ENCODE data around the gene NELL2. TPM values are rescaled to one million over a fixed set of nuclear protein-coding genes. Genes with fewer than 3 reads are reported as not detected.

Gene NELL2
- total RNA-seq, 1 experiment from 2014 or later, result 1.1 TPM

DNA sequence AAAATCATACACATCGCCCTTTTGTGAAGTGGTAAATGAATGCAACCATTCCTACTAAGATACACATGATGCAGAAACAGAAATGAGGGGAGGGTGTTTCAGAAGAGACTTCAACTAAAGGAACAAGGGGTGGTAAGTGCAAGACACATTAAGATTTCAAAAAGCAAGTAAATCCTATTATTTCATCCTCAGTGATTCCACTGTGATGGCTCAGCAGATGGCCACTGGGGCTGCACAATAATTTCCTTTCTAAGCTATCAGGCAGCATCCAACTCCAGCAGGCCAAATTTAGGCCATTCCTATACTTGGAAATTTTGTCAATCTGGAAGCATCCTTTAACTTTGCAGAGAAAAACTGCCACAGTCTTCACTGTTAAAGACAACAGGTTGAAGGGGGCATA lies 272.4 kb downstream of the NELL2 start:
- intact Hi-C loops (cut with micrococcal nuclease), result no loop called here
- CTCF ChIA-PET, result no interaction called here
- Histone ChIP-seq H3K9ac (ENCODE audit: low read length) (no peak overlapping the region), H3K27ac (ENCODE audit: low read depth, low read length) (no peak overlapping the region), H3K27me3 (ENCODE audit: insufficient read depth, low read length) (0 out of 2 replicates have a peak, but pooled peaks cover 4% of the 10 kb centered on the region), H3K4me3 (replicated peaks in 1 of 2; ENCODE audit: low read depth in 1 of 2, low read length in 2 of 2) (no peak overlapping the region), H3K4me2 (ENCODE audit: low read length) (no peak overlapping the region), H3K36me3 (ENCODE audit: control insufficient read depth in 1 of 2, insufficient read depth in 2 of 2, low read length in 2 of 2) (no peaks in the 10 kb centered on the region), H4K20me1 (ENCODE audit: insufficient read depth) (no peaks in the 10 kb centered on the region), H3K9me3 (ENCODE audit: control insufficient read depth in 1 of 2, insufficient read depth in 1 of 2, low read depth in 1 of 2, low read length in 2 of 2) (no peaks in the 10 kb centered on the region), H3K4me1 (ENCODE audit: control insufficient read depth in 1 of 2, insufficient read depth in 2 of 2, low read length in 2 of 2) (no peaks in the 10 kb centered on the region), H2AFZ (ENCODE audit: low read depth, low read length, poor library complexity, severe bottlenecking) (no peak overlapping the region), H3K9me2 (ENCODE audit: insufficient read depth) (no peaks in the 10 kb centered on the region), H3K79me2 (ENCODE audit: insufficient read depth, low read length) (no peaks in the 10 kb centered on the region)
- ATAC-seq (no peak), DNase-seq (ENCODE audit: low read depth, low spot score) (no peak)
- POLR2A ChIA-PET, result no interaction called here
- BruUV-seq (replicated peaks), result no TSS peak
- RAD21 ChIA-PET (ENCODE audit: low non-redundant PET in 1 of 2, low total read pairs in 2 of 2, uncharacterized antibody in 2 of 2, unreplicated experiment in 2 of 2), result no interaction called here
- TF ChIP-seq, protein P1, sequence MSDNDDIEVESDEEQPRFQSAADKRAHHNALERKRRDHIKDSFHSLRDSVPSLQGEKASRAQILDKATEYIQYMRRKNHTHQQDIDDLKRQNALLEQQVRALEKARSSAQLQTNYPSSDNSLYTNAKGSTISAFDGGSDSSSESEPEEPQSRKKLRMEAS (IDR thresholded peaks at IDR 0.05), result no peak
- TF ChIP-seq, protein P2, sequence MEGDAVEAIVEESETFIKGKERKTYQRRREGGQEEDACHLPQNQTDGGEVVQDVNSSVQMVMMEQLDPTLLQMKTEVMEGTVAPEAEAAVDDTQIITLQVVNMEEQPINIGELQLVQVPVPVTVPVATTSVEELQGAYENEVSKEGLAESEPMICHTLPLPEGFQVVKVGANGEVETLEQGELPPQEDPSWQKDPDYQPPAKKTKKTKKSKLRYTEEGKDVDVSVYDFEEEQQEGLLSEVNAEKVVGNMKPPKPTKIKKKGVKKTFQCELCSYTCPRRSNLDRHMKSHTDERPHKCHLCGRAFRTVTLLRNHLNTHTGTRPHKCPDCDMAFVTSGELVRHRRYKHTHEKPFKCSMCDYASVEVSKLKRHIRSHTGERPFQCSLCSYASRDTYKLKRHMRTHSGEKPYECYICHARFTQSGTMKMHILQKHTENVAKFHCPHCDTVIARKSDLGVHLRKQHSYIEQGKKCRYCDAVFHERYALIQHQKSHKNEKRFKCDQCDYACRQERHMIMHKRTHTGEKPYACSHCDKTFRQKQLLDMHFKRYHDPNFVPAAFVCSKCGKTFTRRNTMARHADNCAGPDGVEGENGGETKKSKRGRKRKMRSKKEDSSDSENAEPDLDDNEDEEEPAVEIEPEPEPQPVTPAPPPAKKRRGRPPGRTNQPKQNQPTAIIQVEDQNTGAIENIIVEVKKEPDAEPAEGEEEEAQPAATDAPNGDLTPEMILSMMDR (IDR thresholded peaks at IDR 0.05 in 2 of 3, conservative IDR thresholded peaks at IDR 0.05 in 1 of 3; ENCODE audit: borderline replicate concordance in 1 of 3, insufficient read depth in 1 of 3, low read depth in 2 of 3, low read length in 2 of 3), result no peak
- TF ChIP-seq, protein P3, sequence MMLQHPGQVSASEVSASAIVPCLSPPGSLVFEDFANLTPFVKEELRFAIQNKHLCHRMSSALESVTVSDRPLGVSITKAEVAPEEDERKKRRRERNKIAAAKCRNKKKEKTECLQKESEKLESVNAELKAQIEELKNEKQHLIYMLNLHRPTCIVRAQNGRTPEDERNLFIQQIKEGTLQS (IDR thresholded peaks at IDR 0.05), result no peak
- TF ChIP-seq CEBPB (IDR thresholded peaks at IDR 0.05; ENCODE audit: low read depth) (no peak), TCF7L2 (IDR thresholded peaks at IDR 0.05; ENCODE audit: borderline replicate concordance, extremely low read depth, insufficient read depth, insufficient read length) (no peak), ELF1 (IDR thresholded peaks at IDR 0.05; ENCODE audit: borderline replicate concordance, low read depth) (no peak), YY1 (IDR thresholded peaks at IDR 0.05; ENCODE audit: extremely low read depth, insufficient replicate concordance, low read depth, low read length) (no peak), SRF (IDR thresholded peaks at IDR 0.05; ENCODE audit: low read depth) (no peak), POLR2A (IDR thresholded peaks at IDR 0.05; ENCODE audit: borderline replicate concordance, extremely low read depth, insufficient read depth, insufficient read length) (no peak), SP1 (IDR thresholded peaks at IDR 0.05; ENCODE audit: low read depth) (no peak)
- TF ChIP-seq, protein P4, sequence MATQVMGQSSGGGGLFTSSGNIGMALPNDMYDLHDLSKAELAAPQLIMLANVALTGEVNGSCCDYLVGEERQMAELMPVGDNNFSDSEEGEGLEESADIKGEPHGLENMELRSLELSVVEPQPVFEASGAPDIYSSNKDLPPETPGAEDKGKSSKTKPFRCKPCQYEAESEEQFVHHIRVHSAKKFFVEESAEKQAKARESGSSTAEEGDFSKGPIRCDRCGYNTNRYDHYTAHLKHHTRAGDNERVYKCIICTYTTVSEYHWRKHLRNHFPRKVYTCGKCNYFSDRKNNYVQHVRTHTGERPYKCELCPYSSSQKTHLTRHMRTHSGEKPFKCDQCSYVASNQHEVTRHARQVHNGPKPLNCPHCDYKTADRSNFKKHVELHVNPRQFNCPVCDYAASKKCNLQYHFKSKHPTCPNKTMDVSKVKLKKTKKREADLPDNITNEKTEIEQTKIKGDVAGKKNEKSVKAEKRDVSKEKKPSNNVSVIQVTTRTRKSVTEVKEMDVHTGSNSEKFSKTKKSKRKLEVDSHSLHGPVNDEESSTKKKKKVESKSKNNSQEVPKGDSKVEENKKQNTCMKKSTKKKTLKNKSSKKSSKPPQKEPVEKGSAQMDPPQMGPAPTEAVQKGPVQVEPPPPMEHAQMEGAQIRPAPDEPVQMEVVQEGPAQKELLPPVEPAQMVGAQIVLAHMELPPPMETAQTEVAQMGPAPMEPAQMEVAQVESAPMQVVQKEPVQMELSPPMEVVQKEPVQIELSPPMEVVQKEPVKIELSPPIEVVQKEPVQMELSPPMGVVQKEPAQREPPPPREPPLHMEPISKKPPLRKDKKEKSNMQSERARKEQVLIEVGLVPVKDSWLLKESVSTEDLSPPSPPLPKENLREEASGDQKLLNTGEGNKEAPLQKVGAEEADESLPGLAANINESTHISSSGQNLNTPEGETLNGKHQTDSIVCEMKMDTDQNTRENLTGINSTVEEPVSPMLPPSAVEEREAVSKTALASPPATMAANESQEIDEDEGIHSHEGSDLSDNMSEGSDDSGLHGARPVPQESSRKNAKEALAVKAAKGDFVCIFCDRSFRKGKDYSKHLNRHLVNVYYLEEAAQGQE (IDR thresholded peaks at IDR 0.05; ENCODE audit: low read depth), result no peak
- TF ChIP-seq, protein P5, sequence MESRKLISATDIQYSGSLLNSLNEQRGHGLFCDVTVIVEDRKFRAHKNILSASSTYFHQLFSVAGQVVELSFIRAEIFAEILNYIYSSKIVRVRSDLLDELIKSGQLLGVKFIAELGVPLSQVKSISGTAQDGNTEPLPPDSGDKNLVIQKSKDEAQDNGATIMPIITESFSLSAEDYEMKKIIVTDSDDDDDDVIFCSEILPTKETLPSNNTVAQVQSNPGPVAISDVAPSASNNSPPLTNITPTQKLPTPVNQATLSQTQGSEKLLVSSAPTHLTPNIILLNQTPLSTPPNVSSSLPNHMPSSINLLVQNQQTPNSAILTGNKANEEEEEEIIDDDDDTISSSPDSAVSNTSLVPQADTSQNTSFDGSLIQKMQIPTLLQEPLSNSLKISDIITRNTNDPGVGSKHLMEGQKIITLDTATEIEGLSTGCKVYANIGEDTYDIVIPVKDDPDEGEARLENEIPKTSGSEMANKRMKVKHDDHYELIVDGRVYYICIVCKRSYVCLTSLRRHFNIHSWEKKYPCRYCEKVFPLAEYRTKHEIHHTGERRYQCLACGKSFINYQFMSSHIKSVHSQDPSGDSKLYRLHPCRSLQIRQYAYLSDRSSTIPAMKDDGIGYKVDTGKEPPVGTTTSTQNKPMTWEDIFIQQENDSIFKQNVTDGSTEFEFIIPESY (IDR thresholded peaks at IDR 0.05; ENCODE audit: extremely low read depth, insufficient replicate concordance, low read length), result no peak

Measured in HCT116 (cell line).